HG03103 (cell line): ENCODE results near the gene FAM222A.
A peak's percentile ranks its signal among the peaks of the same experiment; 100 is the strongest.

Source experiments
- ATAC-seq: cut with Tn5 transposase; IDR thresholded peaks from one replicate; pipeline ENCODE4 v1.9.1; 2021; ENCODE audit warnings: low read depth; ENCODE audit not compliant: unreplicated experiment

FAM222A gene

DNA sequence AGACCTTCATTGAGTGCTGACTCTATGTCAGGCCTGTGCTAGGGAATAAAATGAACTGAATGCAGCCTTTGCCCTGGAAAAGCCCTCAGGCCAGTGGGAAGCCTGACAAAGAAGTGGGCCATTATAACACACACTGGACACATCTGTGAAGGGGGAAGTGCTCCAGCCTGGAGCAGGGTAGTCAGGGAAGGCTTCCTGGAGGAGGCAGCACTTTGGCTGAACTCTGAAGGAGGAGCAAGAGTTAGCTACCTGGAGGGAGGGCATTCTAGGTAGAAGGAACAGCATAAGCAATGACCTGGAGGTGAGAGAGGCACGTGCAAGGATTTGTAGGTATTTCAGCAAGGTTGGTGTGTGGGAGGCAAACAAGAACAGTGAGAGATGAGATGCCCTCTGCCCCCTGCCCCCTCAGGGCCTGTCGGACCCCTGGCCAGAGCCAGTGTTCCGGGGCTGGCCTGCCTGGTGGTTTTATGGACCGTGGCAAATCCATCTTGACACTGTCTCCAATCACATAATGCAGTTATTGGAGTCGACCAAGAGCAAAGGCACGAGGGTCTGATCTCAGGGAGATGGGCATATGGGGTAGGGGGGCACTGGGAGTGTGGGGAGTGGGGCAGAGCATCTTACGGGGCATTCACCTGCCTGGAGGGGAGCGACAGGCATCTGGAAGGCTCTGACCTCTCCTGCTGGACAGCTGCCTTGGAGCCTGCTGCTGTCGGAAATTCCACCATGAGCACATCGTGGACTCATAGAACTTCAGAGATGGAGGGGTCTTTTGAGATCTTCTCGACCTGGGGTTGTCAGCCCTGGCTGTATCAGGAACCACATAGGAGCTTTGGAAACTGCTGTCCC, 2.7 kb upstream of the FAM222A start:
- no peak for ATAC-seq

DNA sequence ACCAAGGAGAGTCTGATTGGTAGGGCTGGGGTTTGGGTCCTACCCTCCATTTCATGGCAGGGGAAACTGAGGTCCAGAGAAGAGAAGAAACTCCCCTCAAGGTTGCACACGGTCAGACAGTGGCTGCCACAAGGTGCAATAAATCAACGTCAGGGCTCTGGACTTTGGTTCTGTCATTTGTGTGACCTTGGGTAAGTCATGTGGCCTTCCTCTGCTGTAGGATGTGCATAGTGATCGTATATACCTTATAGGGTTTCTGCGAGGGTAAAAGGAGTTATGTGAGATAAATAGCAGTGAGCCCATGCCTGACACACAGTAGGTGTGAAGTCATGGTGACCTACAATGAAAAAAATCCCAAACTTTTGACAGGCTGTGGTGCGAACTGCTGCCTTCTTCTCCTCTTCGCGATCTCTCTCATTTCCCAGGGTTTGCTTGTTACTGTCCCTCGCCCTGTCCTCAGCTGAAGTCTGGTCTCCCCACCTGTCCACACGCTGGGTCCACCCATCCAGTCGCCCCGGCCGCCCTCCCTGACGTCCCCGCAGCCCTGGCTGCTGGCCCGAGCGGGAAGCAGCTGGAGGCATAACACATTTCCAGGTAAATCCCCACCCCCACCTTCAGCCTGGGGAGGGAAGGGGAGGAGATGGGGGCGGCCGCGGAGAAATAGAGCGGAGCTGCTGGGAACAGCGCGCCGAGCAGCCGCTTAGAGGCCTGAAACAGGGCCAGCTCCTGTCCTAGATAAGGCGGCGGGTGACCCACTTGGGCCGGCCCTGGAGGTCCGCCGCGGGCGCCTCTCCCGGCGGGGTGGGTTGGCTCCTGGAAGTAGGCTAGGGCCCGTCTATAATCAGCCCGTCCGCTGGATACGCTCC, 1.8 kb upstream of the FAM222A start:
- no peak for ATAC-seq

DNA sequence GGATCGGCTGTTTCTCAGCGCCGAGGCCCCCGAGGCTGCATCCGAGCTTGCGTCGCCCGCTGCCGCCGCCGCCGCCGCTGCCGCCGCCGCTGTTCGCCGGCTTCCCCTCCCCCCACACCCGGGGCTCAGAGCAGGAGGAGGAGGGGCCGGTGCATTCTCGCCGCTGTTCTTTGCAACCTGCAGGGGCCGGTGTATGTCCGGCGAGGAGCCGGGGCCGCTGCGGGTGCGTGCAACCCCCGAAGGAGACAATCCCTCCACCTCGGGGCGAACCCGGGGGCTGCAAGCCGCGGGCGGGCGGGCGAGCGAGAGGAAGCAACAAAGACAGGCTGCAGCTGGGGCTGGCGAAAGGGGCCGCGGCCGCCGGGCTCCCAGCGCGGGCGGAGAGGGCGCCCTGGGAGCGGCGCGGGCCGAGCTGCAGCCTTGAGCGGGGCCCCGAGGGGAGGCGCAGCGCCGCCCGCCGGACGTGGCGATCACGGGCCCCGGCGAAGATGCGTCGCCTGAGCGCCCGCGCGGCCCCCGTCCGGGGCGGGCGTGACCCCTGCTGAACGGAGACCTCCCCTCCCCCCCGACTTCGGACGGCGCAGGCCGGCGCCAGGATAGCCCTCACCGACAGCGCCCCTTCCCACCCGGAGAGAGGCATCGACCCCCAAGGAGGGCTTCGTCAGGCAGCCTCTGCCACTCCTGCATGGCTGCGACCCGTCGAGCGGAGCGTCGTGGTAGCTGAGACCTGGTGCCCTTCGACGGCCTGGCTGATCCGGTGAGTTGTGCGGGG, 702 bp downstream of the FAM222A start:
- peak; percentile 18 for ATAC-seq

DNA sequence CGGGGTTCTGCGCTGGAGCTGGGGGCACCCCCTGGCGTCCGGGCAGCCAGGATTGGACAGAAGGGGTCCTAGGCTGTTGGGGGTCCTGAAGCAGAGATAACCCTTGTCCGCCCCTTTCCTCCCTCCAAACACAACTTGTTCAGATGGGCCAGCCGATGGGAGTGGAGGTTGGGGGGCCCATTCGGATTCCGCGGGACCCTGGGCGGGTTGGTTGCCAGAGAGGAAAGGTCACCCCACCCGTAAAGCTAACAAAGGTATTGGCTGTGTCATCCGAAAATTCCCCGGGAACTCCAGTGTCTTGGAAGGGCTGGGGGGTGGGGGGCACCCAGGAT, 1.3 kb downstream of the FAM222A start:
- ATAC-seq, result no peak

DNA sequence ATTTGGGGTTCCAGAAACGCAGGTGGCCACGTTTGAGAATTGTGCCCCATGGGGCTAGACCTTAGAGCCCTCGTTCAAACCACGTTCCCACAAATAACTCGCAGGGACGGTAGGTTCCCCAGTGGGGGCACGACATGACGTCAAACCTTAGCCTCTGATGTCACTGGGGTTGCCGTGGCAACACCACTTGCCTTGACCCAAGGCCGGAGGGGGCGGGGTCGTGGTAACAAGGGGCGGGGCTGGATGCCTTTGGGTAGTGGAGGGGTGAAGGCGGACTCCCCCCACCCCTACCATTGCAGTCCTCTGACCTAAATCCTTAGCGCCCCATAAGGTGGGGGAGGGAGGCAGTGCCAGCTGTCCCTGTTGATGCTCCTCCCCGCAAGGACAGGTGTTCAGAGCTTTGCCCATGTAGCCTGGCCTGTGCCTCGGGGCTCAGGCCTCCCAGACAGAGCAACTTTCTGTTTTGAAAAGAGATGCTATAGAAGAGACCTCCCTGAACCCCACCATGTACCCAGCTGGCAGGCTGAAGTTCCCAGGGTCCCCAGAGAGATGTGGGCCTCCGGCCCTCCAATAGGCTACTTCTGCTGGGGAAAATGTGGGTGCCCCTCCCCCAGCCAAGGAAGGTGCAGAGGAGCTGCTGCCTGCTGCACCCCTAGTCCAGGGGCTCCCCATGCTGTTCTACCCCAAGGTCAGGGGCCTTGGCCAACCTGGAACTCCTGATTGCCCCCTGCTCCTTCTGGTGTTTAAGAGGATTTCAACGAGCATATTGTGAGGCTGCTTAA, 1.9 kb downstream of the FAM222A start:
- ATAC-seq, result no peak

DNA sequence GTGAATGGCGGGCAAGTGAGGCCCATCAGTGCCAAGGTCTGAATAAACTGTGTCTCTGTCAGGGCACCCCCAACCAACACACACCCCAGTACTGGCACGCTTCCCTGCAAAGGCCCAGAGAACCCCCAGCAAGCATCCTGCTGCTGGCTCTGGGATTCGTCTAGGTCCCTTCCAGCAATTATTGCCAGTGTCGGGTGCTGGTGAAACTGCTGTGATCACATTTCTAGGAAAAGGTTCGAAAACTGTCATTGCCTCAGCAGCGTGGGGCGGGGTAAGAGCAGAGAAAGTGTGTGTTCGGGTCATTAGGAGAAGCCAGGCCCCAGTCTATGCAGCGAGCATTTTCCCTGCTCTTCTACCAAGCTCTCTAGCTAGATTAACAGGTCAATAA, 2.5 kb downstream of the FAM222A start:
- no peak for ATAC-seq

DNA sequence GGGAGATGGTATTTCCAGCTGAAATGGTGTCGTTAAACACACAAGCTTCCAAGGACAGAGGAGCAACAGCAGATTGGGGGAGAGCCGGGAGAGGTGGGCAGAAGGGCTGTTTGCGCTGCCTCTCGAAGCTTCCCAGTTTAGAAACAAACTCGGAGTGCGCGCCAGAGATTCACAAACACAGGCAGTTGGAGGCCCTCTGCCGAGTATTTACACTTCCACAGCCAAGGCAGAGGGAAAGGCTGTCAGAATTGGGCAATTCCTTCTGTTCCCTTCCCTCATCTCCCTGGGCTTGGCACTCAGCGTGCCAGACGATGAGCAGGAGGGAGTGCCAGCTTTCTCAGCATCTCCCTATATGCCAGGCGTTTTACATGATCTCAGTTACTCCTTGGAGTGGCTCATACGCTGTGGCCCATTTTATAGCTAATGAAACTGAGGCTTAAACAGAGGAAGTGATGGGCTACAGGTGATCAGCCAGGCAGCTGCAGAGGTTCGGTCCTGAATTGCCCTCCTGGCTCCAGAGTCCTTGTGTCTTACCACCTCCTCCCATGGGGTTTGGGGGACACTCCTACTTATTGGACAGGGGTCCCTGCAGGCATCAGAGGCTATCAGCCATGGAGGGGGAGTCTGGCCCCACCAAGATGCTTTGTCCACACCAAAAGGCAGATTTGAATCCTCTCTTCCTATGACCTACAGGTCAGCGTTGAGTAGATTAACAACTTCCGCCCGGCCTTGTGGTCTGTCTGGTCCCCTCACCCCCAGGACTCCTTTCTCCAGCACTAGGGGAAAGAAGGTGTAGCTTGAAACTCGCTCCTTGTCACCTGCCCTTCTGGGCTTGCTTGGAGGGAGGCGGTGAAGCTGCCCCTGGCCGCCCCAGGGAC, 3.1 kb downstream of the FAM222A start:
- no peak for ATAC-seq

DNA sequence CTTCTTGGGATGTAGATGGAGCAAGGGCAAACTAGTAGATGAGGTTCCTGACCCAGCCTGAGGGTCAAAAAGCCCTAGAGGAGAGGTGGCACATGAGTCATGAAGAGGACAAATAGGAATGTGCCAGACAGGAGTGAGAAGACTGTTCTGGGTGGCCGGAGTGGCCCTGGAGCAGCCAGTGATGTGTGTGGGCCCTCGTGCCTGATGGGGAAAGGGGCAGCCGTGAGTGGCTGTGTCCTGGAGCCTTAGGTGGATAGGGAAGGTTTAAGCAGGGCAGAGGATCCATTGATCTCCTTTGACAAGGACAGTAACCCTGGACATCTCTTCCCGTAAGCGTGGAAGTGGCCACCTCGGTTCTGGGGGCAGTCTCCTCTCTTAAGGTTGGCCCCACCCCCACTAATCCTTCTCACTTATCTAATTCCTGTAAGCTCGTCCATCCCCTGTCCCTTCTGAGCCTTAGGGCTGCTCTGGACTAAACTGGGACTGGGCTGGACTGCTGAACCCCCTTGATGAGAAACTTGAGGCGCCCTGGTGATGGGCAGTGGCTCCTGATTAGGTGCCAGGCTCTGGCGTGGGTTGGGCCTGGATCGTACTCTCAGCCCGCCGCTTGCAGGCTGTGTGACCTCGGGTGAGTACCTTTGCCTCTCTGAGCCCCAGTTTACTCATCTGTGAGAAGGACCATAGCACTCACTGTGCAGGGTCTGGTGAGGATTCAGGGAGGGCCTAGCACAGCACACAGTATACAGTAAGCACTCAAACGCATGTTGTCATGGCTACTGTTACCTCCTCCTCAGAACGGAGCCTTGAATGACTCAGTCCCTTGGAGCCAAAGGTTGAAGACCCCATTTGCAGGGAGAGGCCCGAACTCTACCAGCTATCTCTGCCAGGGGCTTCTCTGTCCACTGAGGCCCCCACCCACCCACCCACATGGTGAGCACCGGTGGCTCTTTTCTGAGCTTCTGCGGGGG, 4.0 kb downstream of the FAM222A start:
- no peak for ATAC-seq

DNA sequence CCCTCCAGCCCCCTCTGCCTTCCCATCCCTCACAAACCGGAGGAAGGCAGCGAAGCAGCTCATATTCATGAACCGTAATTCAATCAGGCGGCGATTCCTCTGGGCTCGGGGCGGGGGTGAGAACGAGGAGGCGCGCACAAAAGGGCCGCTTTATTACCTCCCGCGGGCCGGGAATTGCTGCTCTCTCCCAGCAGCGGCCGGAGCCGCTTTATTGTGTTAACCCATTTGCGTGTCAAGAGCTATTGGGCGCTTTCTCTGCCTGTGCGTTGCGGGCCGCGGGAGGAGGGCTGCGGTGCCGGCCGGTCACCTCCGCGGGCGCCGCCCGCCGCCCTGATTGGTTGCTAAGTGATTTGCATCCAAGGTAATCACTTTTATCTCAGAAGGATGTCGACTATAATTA, 4.8 kb downstream of the FAM222A start:
- no peak for ATAC-seq

DNA sequence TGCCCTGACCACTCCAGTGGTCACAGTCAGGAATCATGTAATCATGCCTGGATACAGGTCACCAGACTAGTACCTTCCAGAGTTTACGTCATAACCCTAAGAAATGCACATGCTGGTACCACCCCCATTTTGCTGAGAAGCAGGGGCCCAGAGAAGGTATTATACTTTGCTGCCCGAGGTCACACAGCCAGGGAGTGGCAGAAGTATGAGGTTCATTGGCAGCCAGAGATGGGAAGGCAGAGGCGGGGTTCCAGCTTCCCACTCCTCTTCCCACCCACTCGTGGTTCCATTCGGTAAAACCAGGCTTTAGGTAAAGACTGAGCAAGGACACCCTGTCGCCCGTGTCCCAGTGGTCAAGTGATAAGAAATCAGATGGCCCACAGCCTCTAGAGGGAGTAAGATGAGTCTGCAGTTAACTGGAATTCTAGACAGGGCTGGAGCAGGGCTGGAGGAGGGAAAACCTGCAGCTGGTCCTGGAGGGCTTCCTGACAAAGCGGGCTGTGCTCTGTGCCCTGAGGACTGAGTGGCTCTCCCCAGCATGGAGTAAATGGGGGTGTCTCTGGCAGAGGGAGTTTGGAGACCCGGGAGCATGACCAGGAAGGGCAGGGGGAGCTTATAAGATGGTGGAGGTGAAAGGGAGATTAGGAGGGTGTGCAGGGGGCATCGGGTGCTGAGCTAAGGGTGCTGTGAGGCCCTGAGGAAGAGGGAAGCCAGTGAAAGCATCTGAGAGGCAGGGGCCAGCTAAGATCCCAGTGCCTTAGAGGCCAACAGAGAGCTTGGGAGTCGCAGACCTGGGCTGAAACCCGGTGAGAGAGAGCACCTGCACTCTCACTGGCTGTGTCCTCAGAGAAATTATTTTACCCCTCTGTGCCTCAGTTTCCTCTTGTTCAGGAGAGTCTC, 5.7 kb downstream of the FAM222A start:
- ATAC-seq, result no peak

DNA sequence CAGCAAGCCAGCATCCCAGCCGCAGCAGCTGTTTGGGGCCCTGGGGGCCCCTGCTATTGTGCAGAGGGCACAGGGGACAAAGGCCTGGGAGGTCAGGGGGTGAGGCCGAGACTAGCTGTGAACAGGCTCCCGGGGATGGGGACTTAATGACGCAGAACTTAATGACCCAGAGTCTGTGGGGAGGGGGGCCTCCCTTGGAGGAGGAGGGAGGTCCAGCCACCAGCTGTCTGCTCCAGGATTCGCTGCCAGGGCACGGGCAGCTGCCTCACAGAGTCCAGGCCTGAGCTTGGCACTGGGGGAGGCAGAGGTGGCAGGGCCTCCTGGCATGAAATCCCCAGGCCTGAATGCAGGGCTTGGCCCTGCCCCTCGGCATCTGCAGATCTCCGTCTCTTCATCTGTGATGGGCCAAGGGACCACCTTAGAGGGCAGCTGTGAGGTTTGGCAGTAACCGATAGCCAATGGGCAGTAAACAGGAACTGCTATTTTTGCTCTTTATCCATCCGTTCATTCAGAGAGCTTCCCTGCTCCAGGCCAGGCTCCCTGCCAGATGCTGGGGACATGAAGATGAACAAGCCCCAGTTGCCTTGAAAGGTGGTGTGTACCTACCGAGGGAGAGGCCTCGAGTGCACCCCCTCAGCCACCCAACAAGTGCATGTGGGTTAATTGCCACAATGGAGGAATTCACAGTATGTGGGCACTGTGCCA, 6.7 kb downstream of the FAM222A start:
- no peak for ATAC-seq

DNA sequence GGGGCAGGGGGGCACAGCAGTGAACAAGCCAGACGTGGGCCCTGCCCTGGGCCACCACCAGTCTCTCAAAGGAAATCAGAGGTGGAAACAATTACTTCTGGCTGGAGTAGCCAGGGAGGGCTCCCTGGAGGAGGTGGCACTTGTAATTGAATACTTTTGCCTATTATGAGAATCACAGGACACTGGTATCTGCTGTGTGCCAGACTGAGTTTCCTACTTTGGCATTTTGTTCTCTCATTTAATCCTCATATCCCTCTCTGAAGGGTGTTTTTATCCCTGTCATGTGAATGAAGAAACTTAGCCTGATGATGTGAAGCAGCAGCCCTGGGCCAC, 7.2 kb downstream of the FAM222A start:
- ATAC-seq, result no peak

DNA sequence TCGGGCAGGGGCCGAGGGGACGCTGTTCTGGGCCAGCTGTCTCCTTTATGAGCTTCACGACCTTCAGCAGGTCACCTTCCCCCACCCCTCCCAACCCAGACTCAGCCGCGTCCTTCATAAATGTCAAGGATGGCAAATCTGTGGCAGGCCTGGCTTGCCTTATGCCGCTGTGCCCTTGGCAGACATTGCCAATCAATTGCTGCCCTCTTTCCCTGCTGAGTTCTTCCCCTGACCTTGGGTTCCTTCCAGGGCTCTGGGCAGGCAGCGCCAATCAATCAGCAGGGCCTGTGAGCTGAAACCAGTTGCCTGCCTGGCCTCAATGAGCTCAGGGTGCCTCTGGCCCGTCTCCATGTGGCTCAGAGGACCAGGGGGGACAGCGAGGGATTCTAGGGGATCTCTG, 7.7 kb downstream of the FAM222A start:
- ATAC-seq, result no peak

DNA sequence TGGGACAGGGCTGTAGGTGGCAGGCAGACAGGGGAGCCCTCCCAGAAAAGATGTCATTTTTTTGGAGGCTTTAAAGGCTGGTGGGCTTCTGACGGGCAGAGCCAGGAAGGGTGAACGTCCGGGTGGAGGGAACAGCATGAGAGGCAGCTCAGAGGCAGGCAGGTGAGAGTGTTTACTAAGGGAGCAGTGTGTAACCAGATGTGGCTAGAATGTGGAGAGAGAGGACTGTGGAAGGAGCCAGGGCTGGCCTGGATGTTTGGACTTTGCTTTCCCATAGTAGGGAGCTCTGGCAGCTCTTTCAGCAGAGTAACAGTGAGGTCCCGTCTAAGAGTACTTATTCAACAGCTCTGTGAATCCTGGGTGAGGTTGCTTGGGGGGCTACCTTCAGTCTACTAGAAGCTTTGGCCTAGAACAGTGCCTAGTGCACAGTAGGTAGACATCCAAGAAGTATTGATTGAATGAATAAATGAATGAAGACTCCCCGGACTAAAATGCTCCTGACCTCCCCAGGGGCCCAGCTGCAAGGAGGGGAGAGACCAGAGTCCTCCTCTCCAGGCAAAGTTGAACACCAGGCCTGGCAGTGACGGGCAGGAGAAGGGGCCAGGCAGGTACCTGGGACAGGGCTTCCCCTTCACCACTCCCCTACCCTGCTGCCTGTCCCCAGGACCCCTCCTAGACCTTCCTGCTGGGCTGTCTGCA, 8.5 kb downstream of the FAM222A start:
- ATAC-seq, result no peak

DNA sequence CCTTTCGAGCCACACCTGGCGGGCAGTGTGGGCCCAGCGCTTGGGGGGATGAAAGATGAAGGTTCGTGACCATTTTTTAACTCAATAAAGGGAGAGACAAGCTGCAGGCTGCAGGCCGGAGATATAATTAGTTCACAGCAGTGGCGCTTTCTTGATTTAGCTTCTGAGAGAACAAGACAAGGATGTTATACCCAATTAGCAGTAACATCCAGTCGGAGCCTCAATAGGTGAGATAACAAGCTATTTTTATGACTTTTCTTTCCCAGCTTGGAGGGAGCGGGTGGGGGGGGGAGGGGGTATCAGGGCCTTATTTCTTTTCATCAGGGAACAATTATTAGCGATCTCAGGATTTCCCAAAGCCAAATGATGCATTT, 9.1 kb downstream of the FAM222A start:
- ATAC-seq, result no peak

DNA sequence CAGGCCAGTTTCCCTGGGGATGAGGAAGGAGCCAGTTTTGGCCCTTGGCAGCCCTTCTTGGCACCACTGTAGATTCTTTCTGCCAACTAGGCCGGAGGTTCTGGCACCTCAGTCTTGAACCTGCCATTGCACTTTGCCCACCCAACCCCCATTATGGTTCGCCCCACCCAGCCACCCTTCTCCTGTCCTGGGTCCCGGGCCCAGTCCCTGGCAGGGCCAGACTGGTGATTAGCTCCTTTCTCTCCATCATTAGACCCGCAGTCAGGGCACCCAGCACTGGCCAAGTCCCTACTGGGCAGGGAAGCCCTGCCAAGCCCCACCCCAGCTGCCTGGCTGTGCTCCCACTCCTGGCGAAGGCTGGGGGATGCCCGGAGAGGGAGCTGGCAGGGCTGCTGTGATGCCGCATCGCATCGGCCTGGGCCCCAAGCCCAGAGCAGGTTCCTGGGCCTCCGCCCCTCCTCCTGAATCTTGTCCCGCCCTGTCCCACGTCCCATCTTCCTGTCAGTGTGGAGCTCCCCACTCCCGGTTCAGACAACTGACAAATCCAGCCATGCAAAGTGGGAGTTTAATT, 9.8 kb downstream of the FAM222A start:
- ATAC-seq, result no peak
